ENCODE results near the gene PTTG2. TPM values are rescaled to one million over a fixed set of nuclear protein-coding genes. Genes with fewer than 3 reads are reported as not detected.

PTTG2 gene
- total RNA-seq, 2 donors from 2014 or later = not detected

GRCh38 chr4:37938208-37938607 lies 22.0 kb upstream of the PTTG2 start:
- Mint-ChIP-seq H3K9me3 (no peaks in the 10 kb centered on the region), H3K27ac (no peak overlapping the region), H3K4me3 (no peak overlapping the region), H3K36me3 (ENCODE audit: low read depth) (no peaks in the 10 kb centered on the region), H3K27me3 (ENCODE audit: insufficient read depth) (peaks cover 2% of the 10 kb centered on the region), H3K4me1 (no peaks in the 10 kb centered on the region)
- Histone ChIP-seq H3K4me1 (ENCODE audit: control insufficient read depth, insufficient read depth, low read length) (no peaks in the 10 kb centered on the region), H3K9ac (ENCODE audit: extremely low read depth, low read length, poor library complexity, severe bottlenecking) (no peak overlapping the region), H3K27ac (ENCODE audit: low read depth, low read length) (no peak overlapping the region), H3K27me3 (ENCODE audit: control insufficient read depth, insufficient read depth, low read length, poor library complexity, severe bottlenecking) (no peaks in the 10 kb centered on the region), H3K36me3 (ENCODE audit: control insufficient read depth, insufficient read depth, low read length) (no peaks in the 10 kb centered on the region), H3K9me3 (ENCODE audit: control insufficient read depth, low read length) (no peaks in the 10 kb centered on the region), H3K4me3 (ENCODE audit: low read length) (no peak overlapping the region)
- 92 to 100% methylated on average over 1 to 2 of the region's 3 CpGs for WGBS, 2 experiments (ENCODE audit: insufficient coverage in 1 of 2, insufficient read length in 1 of 2)
- no peak for TF ChIP-seq CTCF (conservative IDR thresholded peaks at IDR 0.05)
- DNase-seq = no peak

DNA sequence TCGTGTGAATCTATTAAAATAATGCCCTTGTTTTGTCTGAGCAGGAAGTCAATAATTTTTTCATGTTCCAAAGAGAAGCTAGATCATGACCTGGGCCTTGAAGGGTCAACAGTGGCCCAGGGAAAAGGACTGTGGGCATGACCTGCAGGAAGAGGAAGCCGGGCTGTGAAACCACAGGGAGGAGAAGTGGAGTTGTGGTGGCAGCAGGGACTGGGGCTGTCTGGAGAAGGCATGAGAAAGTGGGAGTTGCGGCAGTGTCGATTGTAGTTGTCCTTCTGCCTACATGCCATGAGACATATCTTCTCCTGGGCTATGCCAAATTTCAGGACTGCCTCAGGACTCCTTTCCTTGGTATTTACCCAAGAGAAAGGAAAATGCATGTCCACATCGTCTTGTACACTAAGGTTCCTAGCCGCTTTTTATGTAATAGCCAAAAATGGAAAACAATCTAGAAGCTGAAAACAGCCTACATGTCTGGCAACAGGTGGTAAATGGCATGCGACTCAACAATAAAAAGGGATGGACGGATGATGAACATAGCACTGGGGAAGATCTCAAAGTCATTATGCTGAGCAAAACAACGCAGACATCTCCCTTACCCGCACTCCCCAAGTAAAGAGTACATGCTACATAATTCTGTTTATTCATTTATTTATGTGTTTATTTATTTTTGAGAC lies 13.6 kb upstream of the PTTG2 start:
- no peak overlapping the region for H3K27ac Mint-ChIP-seq
- H3K27me3 ChIP-seq (ENCODE audit: control insufficient read depth, insufficient read depth, low read length, poor library complexity, severe bottlenecking) = no peaks in the 10 kb centered on the region

GRCh38 chr4:37948542-37948941 lies 11.7 kb upstream of the PTTG2 start:
- TF ChIP-seq CTCF (conservative IDR thresholded peaks at IDR 0.05) = no peak
- WGBS, 2 experiments (ENCODE audit: insufficient coverage in 1 of 2, insufficient read length in 1 of 2) = 87 to 100% methylated on average over 1 to 4 of the region's 4 CpGs
- Histone ChIP-seq H3K4me1 (ENCODE audit: control insufficient read depth, insufficient read depth, low read length) (no peaks in the 10 kb centered on the region), H3K9me3 (ENCODE audit: control insufficient read depth, low read length) (no peaks in the 10 kb centered on the region), H3K27me3 (ENCODE audit: control insufficient read depth, insufficient read depth, low read length, poor library complexity, severe bottlenecking) (no peaks in the 10 kb centered on the region), H3K36me3 (ENCODE audit: control insufficient read depth, insufficient read depth, low read length) (no peaks in the 10 kb centered on the region), H3K27ac (ENCODE audit: low read depth, low read length) (no peak overlapping the region), H3K4me3 (ENCODE audit: low read length) (no peak overlapping the region), H3K9ac (ENCODE audit: extremely low read depth, low read length, poor library complexity, severe bottlenecking) (no peak overlapping the region)
- Mint-ChIP-seq H3K27ac (no peak overlapping the region), H3K27me3 (ENCODE audit: insufficient read depth) (no peaks in the 10 kb centered on the region), H3K4me3 (no peak overlapping the region), H3K9me3 (peaks cover 2% of the 10 kb centered on the region), H3K4me1 (no peaks in the 10 kb centered on the region), H3K36me3 (ENCODE audit: low read depth) (no peaks in the 10 kb centered on the region)
- no peak for DNase-seq

More for the DNA sequence above, 13.6 kb upstream of the PTTG2 start:
- peaks cover 2% of the 10 kb centered on the region for H3K27me3 Mint-ChIP-seq (ENCODE audit: insufficient read depth)
- Histone ChIP-seq H3K4me3 (ENCODE audit: low read length) (no peak overlapping the region), H3K4me1 (ENCODE audit: control insufficient read depth, insufficient read depth, low read length) (no peaks in the 10 kb centered on the region), H3K9me3 (ENCODE audit: control insufficient read depth, low read length) (no peaks in the 10 kb centered on the region), H3K9ac (ENCODE audit: extremely low read depth, low read length, poor library complexity, severe bottlenecking) (no peak overlapping the region), H3K36me3 (ENCODE audit: control insufficient read depth, insufficient read depth, low read length) (no peaks in the 10 kb centered on the region), H3K27ac (ENCODE audit: low read depth, low read length) (no peak overlapping the region)
- no peak for DNase-seq
- WGBS, 2 experiments (ENCODE audit: insufficient coverage in 1 of 2, insufficient read length in 1 of 2) = 89 to 100% methylated on average over 5 to 10 of the region's 10 CpGs
- peaks cover 2% of the 10 kb centered on the region for H3K9me3 Mint-ChIP-seq
- no peaks in the 10 kb centered on the region for H3K36me3 Mint-ChIP-seq (ENCODE audit: low read depth)
- H3K4me3 Mint-ChIP-seq = no peak overlapping the region
- TF ChIP-seq CTCF (conservative IDR thresholded peaks at IDR 0.05) = no peak
- H3K4me1 Mint-ChIP-seq = no peaks in the 10 kb centered on the region

Measured in endodermal cell (in vitro differentiated cells).